DMS 273 treated with DMSO at 0.1 percent for 48 hours (cell line): ENCODE data around the gene CFAP74.

Experiments used
- DNase-seq: peaks from one replicate; lab custom pipeline; 2025; lab: John Stamatoyannopoulos, UW

The CFAP74 gene

GRCh38 chr1:2021550-2021949, 18.0 kb upstream of the CFAP74 start:
- DNase-seq, result no peak

GRCh38 chr1:2020310-2020655, 16.7 kb upstream of the CFAP74 start:
- DNase-seq, result no peak

- DNase-seq, result no peak
These were observed 16.2 kb upstream of the CFAP74 start for GRCh38 chr1:2019571-2020309.

GRCh38 chr1:2019172-2019543, 15.6 kb upstream of the CFAP74 start, which contains the start of gene GABRD:
GABRD (plus strand) TSS chr1:2019345; CDS start chr1:2019424, 79 bp downstream.
- DNase-seq, result no peak

- DNase-seq, result no peak
These were observed 14.9 kb upstream of the CFAP74 start for GRCh38 chr1:2018217-2019171.

GRCh38 chr1:2016123-2016522, 12.5 kb upstream of the CFAP74 start:
- DNase-seq, result no peak

- no peak for DNase-seq
These were observed 11.5 kb upstream of the CFAP74 start for GRCh38 chr1:2014741-2015735.

- DNase-seq, result no peak
These were observed 10.6 kb upstream of the CFAP74 start for GRCh38 chr1:2014181-2014580.

- no peak for DNase-seq
These were observed 5.8 kb upstream of the CFAP74 start for GRCh38 chr1:2009101-2010053.

- no peak for DNase-seq
These were observed 1.3 kb upstream of the CFAP74 start for GRCh38 chr1:2004856-2005255.

- DNase-seq, result no peak
These were observed 1.7 kb downstream of the CFAP74 start for GRCh38 chr1:2001773-2002411.

GRCh38 chr1:2000850-2001249, 2.7 kb downstream of the CFAP74 start:
- DNase-seq, result no peak

- no peak for DNase-seq
These were observed 3.2 kb downstream of the CFAP74 start for GRCh38 chr1:2000432-2000831.

GRCh38 chr1:1997576-1997975, 6.0 kb downstream of the CFAP74 start:
- DNase-seq, result no peak

- DNase-seq, result no peak
These were observed 7.4 kb downstream of the CFAP74 start for GRCh38 chr1:1996207-1996651.

- DNase-seq, result no peak
These were observed 9.1 kb downstream of the CFAP74 start for GRCh38 chr1:1994536-1994935.

GRCh38 chr1:1990222-1990621, 13.4 kb downstream of the CFAP74 start:
- DNase-seq, result no peak

- DNase-seq, result no peak
These were observed 13.8 kb downstream of the CFAP74 start for GRCh38 chr1:1989789-1990188.

GRCh38 chr1:1989102-1989542, 14.5 kb downstream of the CFAP74 start:
- DNase-seq, result no peak
